CD4-positive, alpha-beta T cell (primary cell): Measurements from ENCODE around the gene DIPK1A. TPM values are rescaled to one million over a fixed set of nuclear protein-coding genes. Genes with fewer than 3 reads are reported as not detected.

ENCODE experiments used
- ATAC-seq: fragments of 200-7000 bp; cut with Tn5 transposase; one replicate; pipeline ENCODE4 v1.10.0; 2022; ENCODE audit warnings: mild to moderate bottlenecking; ENCODE audit not compliant: poor library complexity
- CTCF ChIA-PET: fragments of 350-600 bp; sonication (Branson Sonifier 250); formaldehyde crosslinking; loops from one replicate; lab custom pipeline; 2021; ENCODE audit warnings: antibody characterized with exemption, inconsistent platforms; lab: Charles Lee
- POLR2A ChIA-PET: fragments of 350-600 bp; sonication (Branson Sonifier 250); formaldehyde crosslinking; loops from one replicate; lab custom pipeline; 2021; ENCODE audit warnings: antibody characterized with exemption, inconsistent platforms; lab: Charles Lee
- DNase-seq, 14 experiments: peaks; one replicate each; pipeline ENCODE4 v3.0.0-alpha.2; 2013 to 2020; ENCODE audit warnings: mixed read lengths in 2 of 14
- H3K27ac ChIP-seq, 2 donors: one replicate each; pipeline versions ENCODE4 v1.5.1 to v1.7.0; 2013; ENCODE audit warnings: low read length in 2 of 2, low read depth in 1 of 2, mild to moderate bottlenecking in 1 of 2
- H3K27me3 ChIP-seq, 2 experiments: 1 replicate in 1 of 2; 2 replicates in 1 of 2; pipeline versions ENCODE4 v1.6.1 to v1.7.0; 2013; ENCODE audit warnings: low read length in 2 of 2, control low read depth in 1 of 2, mild to moderate bottlenecking in 1 of 2, moderate library complexity in 1 of 2; ENCODE audit not compliant: insufficient read depth in 2 of 2, control insufficient read depth in 1 of 2
- H3K36me3 ChIP-seq: one replicate; pipeline ENCODE4 v1.6.1; 2013; ENCODE audit warnings: low read length, control low read depth; ENCODE audit not compliant: insufficient read depth
- H3K4me1 ChIP-seq: one replicate; pipeline ENCODE4 v1.6.1; 2013; ENCODE audit warnings: low read length, control low read depth; ENCODE audit not compliant: insufficient read depth
- H3K4me3 ChIP-seq: one replicate; pipeline ENCODE4 v1.5.1; 2013; ENCODE audit warnings: mild to moderate bottlenecking, low read length, moderate library complexity
- H3K9me3 ChIP-seq, 2 experiments: 1 replicate in 1 of 2; 2 replicates in 1 of 2; pipeline versions ENCODE4 v1.6.1 to v1.7.0; 2013; ENCODE audit warnings: low read length in 2 of 2, mild to moderate bottlenecking in 2 of 2, control low read depth in 1 of 2, moderate library complexity in 1 of 2; ENCODE audit not compliant: control insufficient read depth in 1 of 2, insufficient read depth in 1 of 2
- H3K27ac Mint-ChIP-seq: one replicate; pipeline ENCODE4 v1.8.0; 2020; ENCODE audit warnings: mixed read lengths
- H3K27me3 Mint-ChIP-seq: one replicate; pipeline ENCODE4 v1.8.0; 2021; ENCODE audit warnings: mixed read lengths
- H3K36me3 Mint-ChIP-seq: one replicate; pipeline ENCODE4 v1.8.0; 2021; ENCODE audit warnings: low read depth, mixed read lengths
- H3K4me1 Mint-ChIP-seq: one replicate; pipeline ENCODE4 v1.8.0; 2021; ENCODE audit warnings: low read depth, mixed read lengths
- H3K4me3 Mint-ChIP-seq: one replicate; pipeline ENCODE4 v1.8.0; 2020; ENCODE audit warnings: mild to moderate bottlenecking, mixed read lengths
- H3K9me3 Mint-ChIP-seq: one replicate; pipeline ENCODE4 v1.8.0; 2020; ENCODE audit warnings: mixed read lengths
- CTCF ChIP-seq: fragments of 200-600 bp; IDR thresholded peaks from one replicate; pipeline ENCODE4 v1.8.0; 2022; ENCODE audit warnings: antibody characterized with exemption, mild to moderate bottlenecking
- intact Hi-C, 2 experiments: fragments of 100-400 bp; cut with DNase I in 1 of 2; cut with micrococcal nuclease in 1 of 2; formaldehyde crosslinking; loops; one replicate each; pipeline versions ENCODE4 v1.15.1 to v1.9.0; 2023 to 2025; cut with DNase I, micrococcal nuclease
- total RNA-seq, 174 experiments: library from RNA in 2 of 174; stranded (reverse) in 2 of 174; gene quantifications; one replicate each; pipeline ENCODE4 v1.2.3 and lab custom pipeline; 2021 to 2026

Gene DIPK1A
- total RNA-seq, 2 experiments from 2014 or later: 7.0 to 7.3 TPM

DNA sequence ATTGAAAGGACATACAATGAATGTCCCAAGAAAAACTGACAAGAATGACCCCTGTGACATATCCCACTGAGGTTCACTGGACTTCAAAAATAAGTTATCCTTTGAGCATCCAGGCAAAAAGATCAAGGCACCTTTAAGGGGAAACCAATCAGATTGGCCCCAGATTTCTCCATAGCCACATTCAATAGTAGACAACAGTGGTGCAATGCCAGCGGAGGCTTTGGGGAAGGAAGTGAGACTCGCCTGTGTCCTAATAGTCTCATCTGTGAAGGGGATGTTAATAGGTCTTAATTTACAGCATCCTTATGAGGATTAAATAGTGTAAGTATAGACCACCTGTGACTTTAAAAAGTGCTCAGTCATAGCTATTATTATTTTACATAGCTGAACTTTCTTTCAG, 108.0 kb downstream of the DIPK1A start:
- H3K36me3 ChIP-seq: peaks cover 14% of the 10 kb centered on the region
- no peak overlapping the region for H3K4me3 ChIP-seq
- Mint-ChIP-seq H3K4me3 (no peak overlapping the region), H3K27me3 (no peaks in the 10 kb centered on the region), H3K27ac (no peak overlapping the region), H3K4me1 (peaks cover 12% of the 10 kb centered on the region), H3K9me3 (no peaks in the 10 kb centered on the region), H3K36me3 (peaks cover 48% of the 10 kb centered on the region)
- H3K27ac ChIP-seq: no peak overlapping the region
- no peaks in the 10 kb centered on the region for H3K9me3 ChIP-seq
- no peak for TF ChIP-seq CTCF
- CTCF ChIA-PET: interaction anchor here (1.7 kb wide), 1 partner anchor 21 kb away, joined by 5 read pairs; the partner anchor contains the start of gene RPL5
- intact Hi-C loops: no loop called here
- POLR2A ChIA-PET: interaction anchor here (4.9 kb wide), 1 partner anchor 108 kb away, joined by 23 read pairs; the partner anchor contains the start of gene DIPK1A
- H3K27me3 ChIP-seq: no peaks in the 10 kb centered on the region
- peaks cover 5% of the 10 kb centered on the region for H3K4me1 ChIP-seq
- DNase-seq: no peak
- ATAC-seq: no peak

DNA sequence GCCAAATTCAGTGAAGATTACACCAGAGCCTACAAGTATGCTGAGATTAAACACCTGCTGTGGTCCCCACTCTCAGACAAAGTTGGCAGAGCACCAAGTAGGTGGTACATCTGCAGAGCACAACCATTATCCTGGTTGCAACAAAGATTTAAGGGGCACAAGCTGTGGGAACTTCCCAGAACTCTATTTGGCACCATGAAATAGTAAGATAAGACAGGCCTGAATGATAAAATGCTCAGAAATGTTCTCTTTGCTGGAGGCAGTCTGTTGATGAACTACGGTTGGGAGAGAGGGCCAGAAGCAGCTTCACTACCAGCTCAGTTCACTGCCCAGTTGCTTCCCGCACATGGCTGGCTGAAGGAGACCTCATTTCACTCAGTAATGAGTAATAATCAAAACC, 109.5 kb downstream of the DIPK1A start:
- Mint-ChIP-seq H3K4me1 (peaks cover 12% of the 10 kb centered on the region), H3K27me3 (no peaks in the 10 kb centered on the region), H3K36me3 (peaks cover 52% of the 10 kb centered on the region), H3K4me3 (no peak overlapping the region), H3K27ac (peak overlapping the region; percentile 46), H3K9me3 (no peaks in the 10 kb centered on the region)
- Histone ChIP-seq H3K4me3 (no peak overlapping the region), H3K9me3 (no peaks in the 10 kb centered on the region), H3K27ac (no peak overlapping the region), H3K27me3 (no peaks in the 10 kb centered on the region), H3K36me3 (peaks cover 15% of the 10 kb centered on the region), H3K4me1 (peaks cover 5% of the 10 kb centered on the region)
- ChIA-PET CTCF (interaction anchor here (1.2 kb wide), 1 partner anchor 143 kb away, joined by 4 read pairs; no protein-coding TSS in a partner anchor), POLR2A (interaction anchor here (1.0 to 4.9 kb wide), 2 partner anchors 19 to 109 kb away, joined by 3 to 23 read pairs; partner anchors contain the start of gene DIPK1A)
- TF ChIP-seq CTCF: no peak
- intact Hi-C loops: no loop called here
- DNase-seq (no peak), ATAC-seq (no peak)

GRCh38 chr1:92850019-92850418, 111.2 kb downstream of the DIPK1A start:
- H3K4me3 Mint-ChIP-seq: no peak overlapping the region
- no peaks in the 10 kb centered on the region for H3K9me3 Mint-ChIP-seq
- H3K27ac Mint-ChIP-seq: no peak overlapping the region
- intact Hi-C loops: no loop called here
- Histone ChIP-seq H3K9me3 (no peaks in the 10 kb centered on the region), H3K27ac (no peak overlapping the region), H3K27me3 (no peaks in the 10 kb centered on the region), H3K36me3 (peaks cover 15% of the 10 kb centered on the region), H3K4me3 (no peak overlapping the region), H3K4me1 (peaks cover 5% of the 10 kb centered on the region)
- DNase-seq (no peak), ATAC-seq (no peak)
- ChIA-PET CTCF (no interaction called here), POLR2A (interaction anchor here (1.3 kb wide), 1 partner anchor 18 kb away, joined by 3 read pairs; the partner anchor contains the start of gene RPL5)
- peaks cover 12% of the 10 kb centered on the region for H3K4me1 Mint-ChIP-seq
- H3K27me3 Mint-ChIP-seq: no peaks in the 10 kb centered on the region
- TF ChIP-seq CTCF: no peak
- H3K36me3 Mint-ChIP-seq: peaks cover 58% of the 10 kb centered on the region
